Measurements from ENCODE around the gene MCM3AP.

Gene MCM3AP

GRCh38 chr21:46218906-46219590 is 66.4 kb downstream of the MCM3AP start:
- no peak for DNase-seq

GRCh38 chr21:46217511-46218196 is 67.8 kb downstream of the MCM3AP start:
- no peak for DNase-seq

- no peak for DNase-seq
Measured at GRCh38 chr21:46216132-46216747, 69.2 kb downstream of the MCM3AP start.

- DNase-seq: no peak
Measured at GRCh38 chr21:46215436-46216131, 69.8 kb downstream of the MCM3AP start.

GRCh38 chr21:46214478-46215340 is 70.7 kb downstream of the MCM3AP start:
- no peak for DNase-seq

- DNase-seq: no peak
Measured at GRCh38 chr21:46213620-46214286, 71.7 kb downstream of the MCM3AP start.

GRCh38 chr21:46212721-46213484 is 72.5 kb downstream of the MCM3AP start:
- DNase-seq: no peak

GRCh38 chr21:46211786-46212720 is 73.4 kb downstream of the MCM3AP start:
- DNase-seq: no peak

GRCh38 chr21:46211376-46211775 is 74.0 kb downstream of the MCM3AP start:
- DNase-seq: no peak

- no peak for DNase-seq
Measured at GRCh38 chr21:46210378-46211136, 74.9 kb downstream of the MCM3AP start.

GRCh38 chr21:46208761-46209721 is 76.4 kb downstream of the MCM3AP start:
- DNase-seq: no peak

GRCh38 chr21:46207920-46208591 is 77.4 kb downstream of the MCM3AP start:
- no peak for DNase-seq

- no peak for DNase-seq
Measured at GRCh38 chr21:46207006-46207919, 78.1 kb downstream of the MCM3AP start.

GRCh38 chr21:46206163-46207005 is 79.0 kb downstream of the MCM3AP start:
- no peak for DNase-seq

Data from hypothalamus (tissue), 51 donors.